ENCODE data around the gene LYZL2.

DNA sequence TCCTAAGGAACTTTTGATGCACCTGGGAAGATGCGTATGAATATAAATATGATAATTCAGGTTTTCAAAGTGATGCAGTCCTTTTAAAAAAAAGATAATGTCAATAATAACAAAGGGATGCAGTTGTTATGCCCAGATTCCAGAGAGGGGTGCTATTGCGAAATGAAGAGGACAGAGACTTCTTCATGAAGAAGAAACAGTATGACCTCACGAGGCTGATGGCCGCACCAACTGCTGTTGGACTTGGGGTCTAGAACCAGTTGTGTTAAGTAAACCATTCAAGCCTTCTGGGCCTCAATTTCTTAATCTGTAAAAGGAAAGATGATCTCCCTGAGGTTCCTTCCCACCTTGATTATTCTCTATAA lies 55.1 kb downstream of the LYZL2 start:
- TF ChIP-seq EP300 (conservative IDR thresholded peaks at IDR 0.05; ENCODE audit: poor library complexity, severe bottlenecking) (no peak), SMC3 (conservative IDR thresholded peaks at IDR 0.05; ENCODE audit: poor library complexity) (no peak), EZH2 (IDR thresholded peaks at IDR 0.05; ENCODE audit: borderline replicate concordance, insufficient read depth, low read length, poor library complexity, severe bottlenecking) (no peak), POLR2AphosphoS5 (IDR thresholded peaks at IDR 0.05) (no peak), TAF1 (IDR thresholded peaks at IDR 0.05; ENCODE audit: low read depth) (no peak)
- TF ChIP-seq, protein P1, sequence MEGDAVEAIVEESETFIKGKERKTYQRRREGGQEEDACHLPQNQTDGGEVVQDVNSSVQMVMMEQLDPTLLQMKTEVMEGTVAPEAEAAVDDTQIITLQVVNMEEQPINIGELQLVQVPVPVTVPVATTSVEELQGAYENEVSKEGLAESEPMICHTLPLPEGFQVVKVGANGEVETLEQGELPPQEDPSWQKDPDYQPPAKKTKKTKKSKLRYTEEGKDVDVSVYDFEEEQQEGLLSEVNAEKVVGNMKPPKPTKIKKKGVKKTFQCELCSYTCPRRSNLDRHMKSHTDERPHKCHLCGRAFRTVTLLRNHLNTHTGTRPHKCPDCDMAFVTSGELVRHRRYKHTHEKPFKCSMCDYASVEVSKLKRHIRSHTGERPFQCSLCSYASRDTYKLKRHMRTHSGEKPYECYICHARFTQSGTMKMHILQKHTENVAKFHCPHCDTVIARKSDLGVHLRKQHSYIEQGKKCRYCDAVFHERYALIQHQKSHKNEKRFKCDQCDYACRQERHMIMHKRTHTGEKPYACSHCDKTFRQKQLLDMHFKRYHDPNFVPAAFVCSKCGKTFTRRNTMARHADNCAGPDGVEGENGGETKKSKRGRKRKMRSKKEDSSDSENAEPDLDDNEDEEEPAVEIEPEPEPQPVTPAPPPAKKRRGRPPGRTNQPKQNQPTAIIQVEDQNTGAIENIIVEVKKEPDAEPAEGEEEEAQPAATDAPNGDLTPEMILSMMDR (IDR thresholded peaks at IDR 0.05; ENCODE audit: poor library complexity, severe bottlenecking), result no peak

Data from neural cell (in vitro differentiated cells).